ENCODE measurements around the gene HOXA6. TPM values are rescaled to one million over a fixed set of nuclear protein-coding genes. Genes with fewer than 3 reads are reported as not detected.

The HOXA6 gene
- total and polyA plus RNA-seq, 2 experiments from 2014 or later = not detected

- Histone ChIP-seq H3K4me3 (peak overlapping the region; percentile 10), H3K9me3 (ENCODE audit: low read depth) (no peaks in the 10 kb centered on the region), H3K36me3 (no peaks in the 10 kb centered on the region), H3K27ac (no peak overlapping the region), H3K4me1 (ENCODE audit: low read depth) (peaks cover 3% of the 10 kb centered on the region), H3K27me3 (peaks cover 100% of the 10 kb centered on the region)
- DNase-seq (ENCODE audit: low read depth in 1 of 2, low spot score in 1 of 2) = peak in 1 of 2 donors; percentile 30
- no peak for TF ChIP-seq CTCF (IDR thresholded peaks at IDR 0.05; ENCODE audit: low read depth, low read length)
Observed at GRCh38 chr7:27188386-27189294, 41.1 kb upstream of the HOXA6 start.

DNA sequence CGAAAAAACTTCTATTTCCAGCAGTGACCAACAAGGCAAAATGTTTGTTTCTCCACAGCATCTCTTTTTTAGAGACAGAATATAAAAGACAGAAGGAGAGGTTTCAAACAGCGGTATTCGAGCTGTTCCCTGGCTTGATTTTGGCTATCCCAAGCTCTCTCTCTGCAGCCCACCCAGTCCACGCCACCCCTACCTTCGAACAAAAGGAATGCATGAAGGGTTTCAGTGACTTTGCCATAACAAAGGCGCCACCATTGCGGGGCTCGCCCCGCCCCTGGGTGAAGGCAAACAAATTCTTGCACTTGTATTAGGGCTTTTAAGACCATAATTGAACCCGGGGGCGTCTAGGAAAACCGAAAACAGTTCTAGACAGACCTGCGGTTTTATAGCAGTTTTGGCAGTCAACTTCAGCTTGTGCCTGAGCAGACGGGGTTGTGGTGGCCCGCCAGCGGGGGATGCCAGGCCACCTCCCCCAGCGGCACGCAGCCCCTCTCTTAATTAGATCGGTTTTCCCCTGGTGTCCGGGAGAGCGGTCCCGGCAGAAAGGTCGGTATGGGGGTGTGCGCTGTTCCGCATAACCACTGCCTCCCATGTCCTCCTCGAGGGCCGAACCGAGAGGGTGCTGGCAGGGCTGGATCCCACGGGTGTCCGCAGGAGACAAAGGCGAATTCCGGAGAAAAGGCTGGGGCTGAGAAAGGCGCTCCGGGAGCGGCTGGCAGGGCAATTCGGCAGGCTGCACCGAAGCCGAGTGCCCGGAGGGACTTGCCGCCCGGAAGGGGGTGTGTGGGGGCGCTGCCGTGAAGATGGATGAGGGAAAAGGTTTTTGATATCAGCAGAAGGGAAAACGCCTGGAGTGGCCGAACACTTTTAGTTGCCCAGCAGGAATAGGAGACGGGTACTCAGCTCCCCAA lies 40.2 kb upstream of the HOXA6 start:
- H3K4me3 ChIP-seq = no peak overlapping the region
- DNase-seq (ENCODE audit: low read depth in 1 of 2, low spot score in 1 of 2) = no peak
- no peak for TF ChIP-seq CTCF (IDR thresholded peaks at IDR 0.05; ENCODE audit: low read depth, low read length)
- no peak overlapping the region for H3K27ac ChIP-seq
- H3K27me3 ChIP-seq = peaks cover 100% of the 10 kb centered on the region
- H3K4me1 ChIP-seq (ENCODE audit: low read depth) = peaks cover 3% of the 10 kb centered on the region
- H3K36me3 ChIP-seq = no peaks in the 10 kb centered on the region
- no peaks in the 10 kb centered on the region for H3K9me3 ChIP-seq (ENCODE audit: low read depth)

- no peaks in the 10 kb centered on the region for H3K36me3 ChIP-seq
- no peak for TF ChIP-seq CTCF (IDR thresholded peaks at IDR 0.05; ENCODE audit: low read depth, low read length)
- peaks cover 100% of the 10 kb centered on the region for H3K27me3 ChIP-seq
- no peaks in the 10 kb centered on the region for H3K9me3 ChIP-seq (ENCODE audit: low read depth)
- no peak for DNase-seq (ENCODE audit: low read depth in 1 of 2, low spot score in 1 of 2)
- no peak overlapping the region for H3K4me3 ChIP-seq
- H3K27ac ChIP-seq = no peak overlapping the region
- H3K4me1 ChIP-seq (ENCODE audit: low read depth) = peaks cover 3% of the 10 kb centered on the region
Observed at GRCh38 chr7:27186668-27187474, 39.3 kb upstream of the HOXA6 start.

DNA sequence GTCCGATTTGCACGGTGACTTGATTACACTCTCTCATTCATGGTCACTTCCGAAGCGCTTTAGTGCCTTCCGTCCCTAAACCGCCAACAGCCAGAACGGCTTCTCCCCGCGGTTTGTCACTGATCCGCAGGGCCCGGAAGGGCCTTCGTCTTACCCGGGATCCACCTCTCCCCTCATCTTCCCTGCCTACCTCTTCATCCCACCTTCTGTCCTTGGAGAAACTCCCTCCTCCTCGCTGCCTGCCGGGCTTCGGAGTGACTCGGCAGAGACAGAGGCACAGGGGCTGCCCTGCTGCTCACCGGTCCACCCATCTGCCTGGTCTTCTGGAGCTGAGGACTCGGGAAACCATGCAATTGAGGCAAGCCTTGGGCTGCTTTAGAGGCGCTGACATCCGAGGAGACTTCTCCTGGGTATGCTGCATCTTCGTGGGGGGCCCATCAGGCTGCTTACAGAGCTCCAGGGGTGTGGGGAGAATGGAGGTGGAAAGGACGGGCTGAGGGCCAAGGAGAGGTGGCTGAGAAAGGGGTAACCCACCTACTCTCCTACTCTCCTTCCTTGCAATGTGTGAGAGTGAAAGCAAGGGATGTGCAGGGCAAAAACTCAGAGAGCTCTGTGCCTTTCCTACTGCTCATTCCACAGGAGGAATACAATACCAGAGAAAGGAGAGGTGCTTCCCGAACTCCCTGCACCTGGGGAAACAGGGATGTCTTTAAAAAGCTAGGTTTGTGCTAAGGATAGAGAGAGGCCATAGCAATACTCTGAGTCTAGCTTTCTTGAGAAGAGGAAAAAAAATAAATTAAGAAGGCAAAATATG lies 38.5 kb upstream of the HOXA6 start:
- peaks cover 3% of the 10 kb centered on the region for H3K4me1 ChIP-seq (ENCODE audit: low read depth)
- H3K4me3 ChIP-seq = no peak overlapping the region

More for the DNA sequence above, 38.5 kb upstream of the HOXA6 start:
- DNase-seq (ENCODE audit: low read depth in 1 of 2, low spot score in 1 of 2) = no peak
- no peak for TF ChIP-seq CTCF (IDR thresholded peaks at IDR 0.05; ENCODE audit: low read depth, low read length)
- Histone ChIP-seq H3K27me3 (peaks cover 100% of the 10 kb centered on the region), H3K9me3 (ENCODE audit: low read depth) (no peaks in the 10 kb centered on the region), H3K27ac (no peak overlapping the region), H3K36me3 (no peaks in the 10 kb centered on the region)

All from cardiac muscle cell (in vitro differentiated cells and primary cell).